Stimulated activated CD8-positive, alpha-beta memory T cell treated with anti-CD3 and anti-CD28 coated beads, Interleukin-2, amount 100 ng/mL, for 48 hours (primary cell): Measurements from ENCODE around the gene SHC1.
"Not testable (repeated sequence)": the region's sequence is repeated elsewhere in the genome, so short reads cannot be mapped to it uniquely, and the experiment has no call there.

ENCODE experiments used
- DNase-seq, 2 donors: peaks; one replicate each; pipeline ENCODE4 v3.0.0-alpha.2; 2020; ENCODE audit warnings: low read depth in 2 of 2

The SHC1 gene

GRCh38 chr1:154995301-154995983 lies 24.9 kb upstream of the SHC1 start:
- DNase-seq: not testable (repeated sequence)

- DNase-seq: no peak
These were observed 24.0 kb upstream of the SHC1 start for GRCh38 chr1:154994591-154994990.

- no peak for DNase-seq
These were observed 23.7 kb upstream of the SHC1 start for GRCh38 chr1:154994269-154994587.

- DNase-seq: no peak
These were observed 23.2 kb upstream of the SHC1 start, which contains the start of gene LENEP for GRCh38 chr1:154993572-154994268. Gene LENEP, plus strand, starts transcription at chr1:154993586. Its CDS starts 22 bp downstream, at chr1:154993608.

GRCh38 chr1:154992721-154993571 lies 22.4 kb upstream of the SHC1 start:
- no peak for DNase-seq

- no peak for DNase-seq
These were observed 19.7 kb upstream of the SHC1 start for GRCh38 chr1:154990276-154990675.

GRCh38 chr1:154989195-154989860 lies 18.8 kb upstream of the SHC1 start:
- DNase-seq: no peak

GRCh38 chr1:154988058-154988954 lies 17.8 kb upstream of the SHC1 start:
- no peak for DNase-seq

GRCh38 chr1:154987326-154987725 lies 16.8 kb upstream of the SHC1 start:
- DNase-seq: no peak

- DNase-seq: not testable (repeated sequence)
These were observed 16.2 kb upstream of the SHC1 start for GRCh38 chr1:154986736-154987135.

- no peak for DNase-seq
These were observed 13.4 kb upstream of the SHC1 start for GRCh38 chr1:154983776-154984466.

GRCh38 chr1:154982897-154983648 lies 12.5 kb upstream of the SHC1 start, which contains the start of gene FLAD1:
Gene FLAD1, plus strand, starts transcription at chr1:154983344. Its CDS starts 351 bp downstream, at chr1:154983695.
- DNase-seq: peak; percentile 88 to 94

GRCh38 chr1:154982341-154982740 lies 11.8 kb upstream of the SHC1 start:
- no peak for DNase-seq

GRCh38 chr1:154978360-154978759 lies 7.8 kb upstream of the SHC1 start:
- DNase-seq: no peak

- DNase-seq: not testable (repeated sequence)
These were observed 7.2 kb upstream of the SHC1 start for GRCh38 chr1:154977762-154978161.

- DNase-seq: peak; percentile 61 to 68
These were observed 5.0 kb upstream of the SHC1 start for GRCh38 chr1:154975409-154976059.

GRCh38 chr1:154974808-154975408 lies 4.4 kb upstream of the SHC1 start:
- peak; percentile 89 to 90 for DNase-seq

GRCh38 chr1:154974102-154974807 lies 3.7 kb upstream of the SHC1 start, which contains the start of gene CKS1B:
Gene CKS1B, plus strand, starts transcription at chr1:154974681. Its CDS starts 65 bp downstream, at chr1:154974746.
- DNase-seq: peak; percentile 83 to 94
